Osteocyte (in vitro differentiated cells): Measurements from ENCODE around the gene VDR. TPM values are rescaled to one million over a fixed set of nuclear protein-coding genes. Genes with fewer than 3 reads are reported as not detected.

Experiments
- DNase-seq: peaks from one replicate; pipeline ENCODE4 v3.0.0; 2021; ENCODE audit warnings: mixed read lengths; ENCODE audit not compliant: unreplicated experiment; ENCODE audit errors: extremely low spot score
- H3K27ac Mint-ChIP-seq: one replicate; pipeline ENCODE4 v1.8.0; 2021; ENCODE audit warnings: mild to moderate bottlenecking, mixed read lengths; ENCODE audit not compliant: unreplicated experiment
- H3K27me3 Mint-ChIP-seq: one replicate; pipeline ENCODE4 v1.8.0; 2021; ENCODE audit warnings: mixed read lengths; ENCODE audit not compliant: unreplicated experiment
- H3K36me3 Mint-ChIP-seq: one replicate; pipeline ENCODE4 v1.8.0; 2021; ENCODE audit warnings: mixed read lengths; ENCODE audit not compliant: unreplicated experiment
- H3K4me1 Mint-ChIP-seq: one replicate; pipeline ENCODE4 v1.8.0; 2021; ENCODE audit warnings: mixed read lengths; ENCODE audit not compliant: unreplicated experiment
- H3K4me3 Mint-ChIP-seq: one replicate; pipeline ENCODE4 v1.8.0; 2021; ENCODE audit warnings: mild to moderate bottlenecking, moderate library complexity, mixed read lengths; ENCODE audit not compliant: unreplicated experiment
- H3K9me3 Mint-ChIP-seq: one replicate; pipeline ENCODE4 v1.8.0; 2021; ENCODE audit warnings: mixed read lengths; ENCODE audit not compliant: unreplicated experiment
- CTCF ChIP-seq: fragments of 200-600 bp; sonication (generic); IDR thresholded peaks from 2 replicates; pipeline ENCODE4 v1.5.0; 2021; ENCODE audit warnings: antibody characterized with exemption, mild to moderate bottlenecking, moderate library complexity
- total RNA-seq: library from RNA; stranded (reverse); gene quantifications from 2 replicates; pipeline ENCODE4 v1.2.1, GENCODE V29; 2021

Gene VDR
- total RNA-seq, 1 donor from 2014 or later = 2.7 TPM

GRCh38 chr12:47943623-47944340 is 39.0 kb upstream of the VDR start:
- no peak for DNase-seq
- Mint-ChIP-seq H3K36me3 (no peaks in the 10 kb centered on the region), H3K27me3 (no peaks in the 10 kb centered on the region), H3K9me3 (no peaks in the 10 kb centered on the region), H3K27ac (no peak overlapping the region), H3K4me1 (peaks cover 30% of the 10 kb centered on the region), H3K4me3 (no peak overlapping the region)
- no peak for TF ChIP-seq CTCF

GRCh38 chr12:47942614-47943225 is 37.9 kb upstream of the VDR start:
- Mint-ChIP-seq H3K27me3 (no peaks in the 10 kb centered on the region), H3K27ac (no peak overlapping the region), H3K4me1 (peaks cover 29% of the 10 kb centered on the region), H3K36me3 (no peaks in the 10 kb centered on the region), H3K4me3 (no peak overlapping the region), H3K9me3 (no peaks in the 10 kb centered on the region)
- no peak for TF ChIP-seq CTCF
- no peak for DNase-seq

- Mint-ChIP-seq H3K36me3 (no peaks in the 10 kb centered on the region), H3K4me3 (no peak overlapping the region), H3K4me1 (peaks cover 25% of the 10 kb centered on the region), H3K27ac (no peak overlapping the region), H3K9me3 (no peaks in the 10 kb centered on the region), H3K27me3 (no peaks in the 10 kb centered on the region)
- TF ChIP-seq CTCF = no peak
- no peak for DNase-seq
These were observed 37.2 kb upstream of the VDR start for GRCh38 chr12:47941871-47942613.

GRCh38 chr12:47941475-47941780 is 36.6 kb upstream of the VDR start:
- Mint-ChIP-seq H3K4me3 (no peak overlapping the region), H3K27ac (no peak overlapping the region), H3K4me1 (peaks cover 19% of the 10 kb centered on the region), H3K9me3 (no peaks in the 10 kb centered on the region), H3K27me3 (no peaks in the 10 kb centered on the region), H3K36me3 (no peaks in the 10 kb centered on the region)
- TF ChIP-seq CTCF = no peak
- no peak for DNase-seq

- H3K4me3 Mint-ChIP-seq = no peak overlapping the region
- no peak for DNase-seq
- no peaks in the 10 kb centered on the region for H3K9me3 Mint-ChIP-seq
- H3K27me3 Mint-ChIP-seq = no peaks in the 10 kb centered on the region
- peaks cover 17% of the 10 kb centered on the region for H3K4me1 Mint-ChIP-seq
- no peak overlapping the region for H3K27ac Mint-ChIP-seq
- H3K36me3 Mint-ChIP-seq = no peaks in the 10 kb centered on the region
- TF ChIP-seq CTCF = no peak
These were observed 36.1 kb upstream of the VDR start for GRCh38 chr12:47940773-47941474.
